GM10266 (cell line): ENCODE data around the gene BRCC3.

Experiments
- DNase-seq: peaks from one replicate; pipeline ENCODE4 v3.0.0; 2012; ENCODE audit errors: extremely low spot score
- TF ChIP-seq, protein P1 (sequence below): IDR thresholded peaks from 2 replicates; pipeline ENCODE4 v1.5.1; 2012; ENCODE audit warnings: mild to moderate bottlenecking, low read depth; ENCODE audit not compliant: control insufficient read depth, insufficient read depth; ENCODE audit errors: missing control alignments

BRCC3 gene

DNA sequence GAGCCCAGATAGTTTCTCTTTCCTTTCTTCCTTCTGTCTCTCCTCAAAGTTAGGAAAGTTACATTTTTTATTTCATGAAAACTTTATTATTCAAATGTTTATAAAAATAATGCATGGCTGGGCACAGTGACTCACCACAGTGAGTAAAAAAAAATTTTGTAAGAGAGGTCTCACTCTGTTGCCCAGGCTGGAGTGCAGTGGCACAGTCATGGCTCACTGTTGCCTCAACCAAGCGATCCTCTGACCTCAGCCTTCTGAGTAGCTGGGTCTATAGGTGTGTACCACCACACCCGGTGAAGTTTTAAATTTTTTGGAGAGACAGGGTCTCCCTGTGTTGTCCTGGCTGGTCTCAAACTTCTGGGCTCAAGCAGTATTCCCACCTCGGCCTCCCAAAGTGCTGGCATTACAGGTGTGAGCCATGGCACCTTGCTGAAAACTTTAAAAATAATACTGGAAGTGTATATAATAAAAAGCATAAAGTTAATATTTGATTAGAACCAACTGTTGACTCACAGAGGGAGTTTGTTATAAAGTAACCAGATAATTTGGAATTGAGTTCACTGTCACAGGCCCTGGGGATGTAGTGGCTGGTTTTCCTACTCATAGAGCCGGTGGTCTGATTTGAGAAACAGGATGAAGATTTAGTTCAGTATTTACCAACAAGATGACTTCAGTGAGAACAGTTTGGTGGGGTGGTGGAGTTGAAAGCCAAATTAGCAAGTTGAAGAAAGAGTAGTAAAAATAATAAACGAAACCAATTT, 18.4 kb upstream of the BRCC3 start:
- TF ChIP-seq, protein P1, sequence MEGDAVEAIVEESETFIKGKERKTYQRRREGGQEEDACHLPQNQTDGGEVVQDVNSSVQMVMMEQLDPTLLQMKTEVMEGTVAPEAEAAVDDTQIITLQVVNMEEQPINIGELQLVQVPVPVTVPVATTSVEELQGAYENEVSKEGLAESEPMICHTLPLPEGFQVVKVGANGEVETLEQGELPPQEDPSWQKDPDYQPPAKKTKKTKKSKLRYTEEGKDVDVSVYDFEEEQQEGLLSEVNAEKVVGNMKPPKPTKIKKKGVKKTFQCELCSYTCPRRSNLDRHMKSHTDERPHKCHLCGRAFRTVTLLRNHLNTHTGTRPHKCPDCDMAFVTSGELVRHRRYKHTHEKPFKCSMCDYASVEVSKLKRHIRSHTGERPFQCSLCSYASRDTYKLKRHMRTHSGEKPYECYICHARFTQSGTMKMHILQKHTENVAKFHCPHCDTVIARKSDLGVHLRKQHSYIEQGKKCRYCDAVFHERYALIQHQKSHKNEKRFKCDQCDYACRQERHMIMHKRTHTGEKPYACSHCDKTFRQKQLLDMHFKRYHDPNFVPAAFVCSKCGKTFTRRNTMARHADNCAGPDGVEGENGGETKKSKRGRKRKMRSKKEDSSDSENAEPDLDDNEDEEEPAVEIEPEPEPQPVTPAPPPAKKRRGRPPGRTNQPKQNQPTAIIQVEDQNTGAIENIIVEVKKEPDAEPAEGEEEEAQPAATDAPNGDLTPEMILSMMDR, result no peak
- no peak for DNase-seq

GRCh38 chrX:155053656-155054055, 17.7 kb upstream of the BRCC3 start:
- DNase-seq, result no peak

DNA sequence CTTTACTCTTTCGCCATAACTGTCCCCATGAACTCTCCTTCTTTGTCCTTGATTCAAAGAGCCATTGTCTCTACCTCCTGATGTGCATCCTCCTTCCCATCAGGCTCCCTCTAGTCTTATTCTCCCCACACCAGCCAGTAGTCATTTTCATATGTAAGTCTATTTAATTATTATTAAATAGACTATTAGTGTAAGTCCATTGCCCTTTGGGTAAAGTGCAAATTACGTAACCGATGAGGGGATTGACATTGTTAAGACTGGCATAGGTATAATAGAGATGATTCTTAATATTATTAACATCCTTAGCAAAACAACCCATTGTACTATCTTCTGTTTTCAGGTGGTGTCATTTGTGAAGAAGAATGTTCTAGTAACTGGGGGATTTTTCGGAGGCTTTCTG, 17.1 kb upstream of the BRCC3 start:
- DNase-seq, result no peak
- TF ChIP-seq, protein P1, result no peak

More at GRCh38 chrX:155053656-155054055, 17.7 kb upstream of the BRCC3 start:
- TF ChIP-seq, protein P1, result no peak

GRCh38 chrX:155055494-155055893, 15.8 kb upstream of the BRCC3 start:
- no peak for DNase-seq
- TF ChIP-seq, protein P1, result no peak

DNA sequence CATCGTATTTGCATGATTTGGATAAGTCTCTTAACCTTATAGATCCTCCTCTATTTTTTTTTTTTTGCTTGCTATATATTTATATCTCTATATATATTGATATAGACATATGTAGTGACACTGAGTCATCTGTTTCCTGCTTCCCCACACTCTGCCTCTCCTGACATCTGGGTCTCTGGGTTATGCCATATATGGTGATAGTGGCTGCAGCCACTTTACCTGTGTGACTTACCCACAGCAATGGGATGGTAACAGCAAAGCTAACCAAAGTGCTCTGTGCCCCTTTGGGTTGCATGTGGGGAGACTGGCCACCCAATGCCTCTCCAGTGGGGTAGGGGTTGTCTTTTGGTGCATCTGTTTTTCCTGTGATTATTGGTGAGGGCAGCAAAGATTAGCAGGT, 14.8 kb upstream of the BRCC3 start:
- DNase-seq, result no peak
- TF ChIP-seq, protein P1, result no peak

GRCh38 chrX:155056877-155057792, 14.2 kb upstream of the BRCC3 start:
- TF ChIP-seq, protein P1, result peak; percentile 66
- peak; percentile 20 for DNase-seq
